Transverse colon (tissue), 4 donors: ENCODE data around the gene BAHCC1. TPM values are rescaled to one million over a fixed set of nuclear protein-coding genes. Genes with fewer than 3 reads are reported as not detected.
A peak's percentile ranks its signal among the peaks of the same experiment; 100 is the strongest.
"Not testable (repeated sequence)": the region's sequence is repeated elsewhere in the genome, so short reads cannot be mapped to it uniquely, and the experiment has no call there.

Experiments
- DNase-seq: peaks from one replicate; pipeline ENCODE4 v3.0.0-alpha.2; 2019
- H3K27ac ChIP-seq, 4 donors: fragments of 200-600 bp; sonication (generic); 2 replicates each; pipeline ENCODE4 v1.5.1; 2016 to 2018; ENCODE audit warnings: inconsistent platforms in 4 of 4
- H3K27me3 ChIP-seq: fragments of 200-600 bp; sonication (generic); 2 replicates; pipeline ENCODE4 v1.5.1; 2017; ENCODE audit warnings: inconsistent platforms
- H3K36me3 ChIP-seq, 4 donors: fragments of 200-600 bp; sonication (generic); 2 replicates each; pipeline ENCODE4 v1.5.1; 2017 to 2019; ENCODE audit warnings: inconsistent platforms in 4 of 4
- H3K4me1 ChIP-seq, 4 donors: fragments of 200-600 bp; sonication (generic); 2 replicates each; pipeline ENCODE4 v1.5.1; 2017 to 2020; ENCODE audit warnings: inconsistent platforms in 4 of 4
- H3K4me3 ChIP-seq, 4 donors: fragments of 200-600 bp; sonication (generic); 1 replicate in 1 of 4; 2 replicates in 3 of 4; pipeline versions ENCODE4 v1.5.1 to v1.6.1; 2017 to 2019; ENCODE audit warnings: inconsistent platforms in 4 of 4
- H3K9me3 ChIP-seq, 2 donors: fragments of 200-600 bp; sonication (generic); 2 replicates each; pipeline ENCODE4 v1.5.1; 2017 to 2019; ENCODE audit warnings: inconsistent platforms in 2 of 2
- CTCF ChIP-seq, 5 experiments: fragments of 200-600 bp in 3 of 5; fragments of 450-650 bp in 2 of 5; sonication (generic) in 3 of 5; IDR thresholded peaks; 1 replicate in 2 of 5; 2 replicates in 3 of 5; pipeline ENCODE4 v1.5.1; 2016 to 2017; ENCODE audit warnings: antibody characterized with exemption in 5 of 5, inconsistent platforms in 3 of 5, mild to moderate bottlenecking in 2 of 5, moderate library complexity in 1 of 5
- EP300 ChIP-seq: sonication (generic); formaldehyde crosslinking; IDR thresholded peaks from one replicate; pipeline ENCODE4 v1.6.1; 2017; ENCODE audit warnings: antibody characterized with exemption, low read depth
- POLR2A ChIP-seq: fragments of 450-650 bp; IDR thresholded peaks from one replicate; pipeline ENCODE4 v1.6.1; 2016; ENCODE audit warnings: antibody characterized with exemption, mild to moderate bottlenecking, moderate library complexity
- POLR2AphosphoS5 ChIP-seq, 3 donors: sonication (generic); formaldehyde crosslinking; IDR thresholded peaks; one replicate each; pipeline ENCODE4 v1.6.1; 2016; ENCODE audit warnings: antibody characterized with exemption in 3 of 3
- WGBS, 2 donors: methylation state at CpG; one replicate each; pipeline ENCODE4 v1.1.5; 2018; ENCODE audit warnings: low coverage in 1 of 2; 5-methylcytosine and 5-hydroxymethylcytosine counted together
- in situ Hi-C, 4 donors: fragments of 200-750 bp; cut with MboI; loops; one replicate each; pipeline versions ENCODE4 v1.15.0 to v1.15.1; 2017; ENCODE audit warnings: low sequenced_read_pairs in 3 of 4, low pct_ligation_motif_present in 1 of 4, low pct_unique_long_range_greater_than_20kb in 1 of 4
- intact Hi-C: fragments of 100-400 bp; cut with DNase I; formaldehyde crosslinking; loops from one replicate; pipeline ENCODE4 v1.15.1; 2023; ENCODE audit warnings: low total_unique reads
- total RNA-seq, 4 donors: library from RNA; depleted of rRNA; stranded (reverse); fragments of >200 nt; gene quantifications; one replicate each; pipeline ENCODE4 v1.1.0, GENCODE V29; 2016

BAHCC1 gene
- total RNA-seq, 4 donors from 2014 or later: 8.7 to 133 (median 12.4) TPM

GRCh38 chr17:81348097-81349055, 46.9 kb upstream of the BAHCC1 start:
- no peak overlapping the region for H3K4me3 ChIP-seq
- no peaks in the 10 kb centered on the region for H3K36me3 ChIP-seq
- intact Hi-C loops (no loop called here), in situ Hi-C loops (no loop called here)
- 66 to 90% methylated on average over 4 to 21 of the region's 21 CpGs for WGBS, 2 donors
- DNase-seq: peak; percentile 73
- H3K4me1 ChIP-seq: peaks cover 5 to 19% (median 17%) of the 10 kb centered on the region in 4 donors
- H3K27me3 ChIP-seq: peaks cover 4% of the 10 kb centered on the region
- H3K27ac ChIP-seq: peak overlapping the region in 1 of 4 donors; percentile 14
- TF ChIP-seq POLR2AphosphoS5 (IDR thresholded peaks at IDR 0.05) (peak in 2 of 3 donors; percentile 16 to 53), POLR2A (peak; percentile 39), EP300 (no peak), CTCF (IDR thresholded peaks at IDR 0.05) (no peak)
- H3K9me3 ChIP-seq: no peaks in the 10 kb centered on the region

GRCh38 chr17:81349397-81350319, 45.6 kb upstream of the BAHCC1 start:
- no peaks in the 10 kb centered on the region for H3K36me3 ChIP-seq
- H3K4me3 ChIP-seq: no peak overlapping the region
- H3K27me3 ChIP-seq: no peaks in the 10 kb centered on the region
- H3K4me1 ChIP-seq: peaks cover 5 to 24% (median 17%) of the 10 kb centered on the region in 4 donors
- 87 to 89% methylated on average over 7 to 28 of the region's 28 CpGs for WGBS, 2 donors
- no peak for DNase-seq
- no peak overlapping the region for H3K27ac ChIP-seq
- H3K9me3 ChIP-seq: no peaks in the 10 kb centered on the region
- in situ Hi-C loops: no loop called here
- intact Hi-C loops: no loop called here
- no peak for TF ChIP-seq POLR2AphosphoS5 (IDR thresholded peaks at IDR 0.05)
- no peak for TF ChIP-seq EP300
- TF ChIP-seq POLR2A: no peak
- no peak for TF ChIP-seq CTCF (IDR thresholded peaks at IDR 0.05)

GRCh38 chr17:81350320-81350890, 44.9 kb upstream of the BAHCC1 start:
- peaks cover 5 to 29% (median 18%) of the 10 kb centered on the region in 4 donors for H3K4me1 ChIP-seq
- 82 to 86% methylated on average over 4 to 8 of the region's 8 CpGs for WGBS, 2 donors
- H3K27me3 ChIP-seq: no peaks in the 10 kb centered on the region
- H3K27ac ChIP-seq: no peak overlapping the region
- DNase-seq: no peak
- no peak for TF ChIP-seq EP300
- TF ChIP-seq CTCF (IDR thresholded peaks at IDR 0.05): no peak
- TF ChIP-seq POLR2AphosphoS5 (IDR thresholded peaks at IDR 0.05): no peak
- TF ChIP-seq POLR2A: no peak
- no peaks in the 10 kb centered on the region for H3K36me3 ChIP-seq
- no peaks in the 10 kb centered on the region for H3K9me3 ChIP-seq
- intact Hi-C loops: no loop called here
- H3K4me3 ChIP-seq: no peak overlapping the region
- in situ Hi-C loops: no loop called here

GRCh38 chr17:81351329-81352052, 43.8 kb upstream of the BAHCC1 start:
- H3K27ac ChIP-seq, in situ Hi-C loops, H3K9me3 ChIP-seq, H3K36me3 ChIP-seq, DNase-seq, intact Hi-C loops, H3K27me3 ChIP-seq, H3K4me3 ChIP-seq: not testable (repeated sequence)
- peaks cover 5 to 27% (median 17%) of the 10 kb centered on the region in 4 donors for H3K4me1 ChIP-seq
- 87% methylated on average over 19 of the region's 25 CpGs; no CpG with 5 or more reads in 1 of the 2 donors for WGBS, 2 donors

- H3K27ac ChIP-seq, H3K36me3 ChIP-seq, intact Hi-C loops, DNase-seq, H3K4me3 ChIP-seq, in situ Hi-C loops, H3K9me3 ChIP-seq, H3K27me3 ChIP-seq: not testable (repeated sequence)
- WGBS, 2 donors: 97% methylated on average over 18 of the region's 38 CpGs; no CpG with 5 or more reads in 1 of the 2 donors
- H3K4me1 ChIP-seq: peaks cover 0 to 23% (median 12%) of the 10 kb centered on the region in 4 donors
Measured at GRCh38 chr17:81352056-81352455, 43.2 kb upstream of the BAHCC1 start.
